ENCODE data around the gene GPR171.
A peak's percentile ranks its signal among the peaks of the same experiment; 100 is the strongest.
"Not testable (repeated sequence)": the region's sequence is repeated elsewhere in the genome, so short reads cannot be mapped to it uniquely, and the experiment has no call there.

GPR171 gene

GRCh38 chr3:151203051-151203420 lies at the start of gene GPR171:
Gene GPR171 (minus strand): TSS chr3:151203216. CDS start chr3:151199386, 3,830 bp downstream.
- DNase-seq = no peak

GRCh38 chr3:151248772-151249337 lies 45.8 kb upstream of the GPR171 start:
- DNase-seq = no peak

GRCh38 chr3:151242006-151242405 lies 39.0 kb upstream of the GPR171 start:
- not testable (repeated sequence) for DNase-seq

GRCh38 chr3:151236736-151237135 lies 33.7 kb upstream of the GPR171 start:
- DNase-seq = no peak

- DNase-seq = no peak
Observed at GRCh38 chr3:151236316-151236715, 33.3 kb upstream of the GPR171 start.

GRCh38 chr3:151234825-151235224 lies 31.8 kb upstream of the GPR171 start:
- DNase-seq = no peak

GRCh38 chr3:151232991-151233390 lies 30.0 kb upstream of the GPR171 start:
- no peak for DNase-seq

GRCh38 chr3:151232403-151232802 lies 29.4 kb upstream of the GPR171 start:
- not testable (repeated sequence) for DNase-seq

GRCh38 chr3:151230646-151231045 lies 27.6 kb upstream of the GPR171 start:
- DNase-seq = no peak

- DNase-seq = no peak
Observed at GRCh38 chr3:151228666-151229040, 25.6 kb upstream of the GPR171 start.

- DNase-seq = peak; percentile 59
Observed at GRCh38 chr3:151227807-151228665, 25.0 kb upstream of the GPR171 start.

GRCh38 chr3:151227266-151227806 lies 24.3 kb upstream of the GPR171 start:
- DNase-seq = no peak

GRCh38 chr3:151226825-151227224 lies 23.8 kb upstream of the GPR171 start:
- no peak for DNase-seq

- DNase-seq = peak; percentile 31
Observed at GRCh38 chr3:151226088-151226563, 23.1 kb upstream of the GPR171 start.

- no peak for DNase-seq
Observed at GRCh38 chr3:151225040-151225975, 22.3 kb upstream of the GPR171 start.

GRCh38 chr3:151224268-151224866 lies 21.4 kb upstream of the GPR171 start:
- no peak for DNase-seq

GRCh38 chr3:151219056-151219455 lies 16.0 kb upstream of the GPR171 start:
- no peak for DNase-seq

GRCh38 chr3:151218136-151218535 lies 15.1 kb upstream of the GPR171 start:
- no peak for DNase-seq

- no peak for DNase-seq
Observed at GRCh38 chr3:151216641-151217607, 13.9 kb upstream of the GPR171 start.

- DNase-seq = no peak
Observed at GRCh38 chr3:151214459-151214858, 11.4 kb upstream of the GPR171 start.

- DNase-seq = no peak
Observed at GRCh38 chr3:151213881-151214280, 10.9 kb upstream of the GPR171 start.
